ENCODE results near the gene DNAJB2. TPM values are rescaled to one million over a fixed set of nuclear protein-coding genes. Genes with fewer than 3 reads are reported as not detected.
A peak's percentile ranks its signal among the peaks of the same experiment; 100 is the strongest.

The DNAJB2 gene
- total and polyA plus RNA-seq, 2 of the 8 experiments (the other 6 are each of a cell fraction or from before 2014, with no cell fraction given): 21.0 to 26.3 TPM

- Histone ChIP-seq H3K23ac (ENCODE audit: insufficient read length) (no peak overlapping the region), H4K20me1 (replicated peaks in 1 of 2; ENCODE audit: control insufficient read depth in 1 of 2, insufficient read depth in 2 of 2, low read length in 2 of 2) (no peaks in the 10 kb centered on the region), H4K5ac (ENCODE audit: insufficient read length, low read depth, low read length) (no peak overlapping the region), H3K36me3 (ENCODE audit: control insufficient read depth in 2 of 4, insufficient read depth in 4 of 4, low read length in 3 of 4) (no peaks in the 10 kb centered on the region), H3K23me2 (ENCODE audit: low read depth, low read length) (peaks cover 4% of the 10 kb centered on the region; the same call in 1 of the 2 replicates), H3K4me3 (ENCODE audit: extremely low read depth in 1 of 4, insufficient read depth in 2 of 4, low read depth in 3 of 4, low read length in 4 of 4) (no peak overlapping the region; a peak in 2 of 8 replicates), H3K79me1 (ENCODE audit: low read depth, low read length) (no peaks in the 10 kb centered on the region; the same call in 1 of the 2 replicates), H2BK12ac (ENCODE audit: low read depth, low read length) (no peak overlapping the region), H3K9me3 (ENCODE audit: insufficient read depth in 2 of 2, low read depth in 1 of 2, low read length in 1 of 2) (0 out of 4 replicates have a peak, but pooled peaks cover 0 to 5% of the 10 kb centered on the region in 2 experiments), H3K4ac (replicated peaks; ENCODE audit: insufficient read length, low read depth, low read length) (peak overlapping the region; percentile 14), H2BK20ac (ENCODE audit: low read length) (no peak overlapping the region), H3K4me2 (ENCODE audit: insufficient read depth in 1 of 2, low read depth in 2 of 2, low read length in 2 of 2) (no peak overlapping the region), H4K91ac (replicated peaks; ENCODE audit: insufficient read length, low read length) (no peak overlapping the region), H3K18ac (ENCODE audit: extremely low read depth, low read length) (no peak overlapping the region), H2AFZ (ENCODE audit: low read length) (no peak overlapping the region), H3K14ac (ENCODE audit: insufficient read length) (no peak overlapping the region), H2BK5ac (ENCODE audit: low read depth, low read length) (no peak overlapping the region; the same call in 1 of the 2 replicates), H2AK5ac (ENCODE audit: low read depth, low read length) (peak overlapping the region; percentile 57; the same call in 1 of the 2 replicates), H3K4me1 (replicated peaks in 1 of 4; ENCODE audit: control insufficient read depth in 3 of 4, insufficient read depth in 4 of 4, low read length in 3 of 4) (peaks cover 0 to 8% (median 3%) of the 10 kb centered on the region in 4 experiments; a peak in 4 of 7 replicates), H3K79me2 (ENCODE audit: control insufficient read depth in 1 of 2, insufficient read depth in 2 of 2, low read length in 2 of 2) (no peaks in the 10 kb centered on the region), H3K27ac (ENCODE audit: low read depth, low read length) (no peak overlapping the region), H3K9ac (replicated peaks in 1 of 4; ENCODE audit: extremely low read depth in 1 of 4, low read depth in 3 of 4, low read length in 3 of 4) (no peak overlapping the region), H2BK15ac (ENCODE audit: low read length) (no peak overlapping the region), H3K56ac (replicated peaks; ENCODE audit: insufficient read length, low read depth, low read length) (no peak overlapping the region), H3K27me3 (replicated peaks in 1 of 4; ENCODE audit: control insufficient read depth in 3 of 4, extremely low read depth in 1 of 4, insufficient read depth in 3 of 4, low read length in 3 of 4) (peaks cover 0 to 36% (median 19%) of the 10 kb centered on the region in 4 experiments; a peak in 6 of 7 replicates), H2BK120ac (replicated peaks; ENCODE audit: low read depth, low read length) (no peak overlapping the region), H4K8ac (ENCODE audit: extremely low read depth, insufficient read depth, low read length) (no peak overlapping the region)
- ChIA-PET CTCF (ENCODE audit: partially characterized antibody) (interaction anchor here (0.6 to 11.7 kb wide), 25 partner anchors 8 to 295 kb away, joined by 3 to 220 read pairs (median 7); partner anchors contain the start of genes DNAJB2, GLB1L, PTPRN and SLC23A3), POLR2A (ENCODE audit: partially characterized antibody) (interaction anchor here (1.8 to 4.3 kb wide), 3 partner anchors 10 to 119 kb away, joined by 9 to 33 read pairs (median 13); partner anchors contain the start of genes CNPPD1 and DNAJB2)
- TF ChIP-seq GABPA (IDR thresholded peaks at IDR 0.05; ENCODE audit: borderline replicate concordance, insufficient read depth, low read length): no peak
- TF ChIP-seq CHD2 (IDR thresholded peaks at IDR 0.05; ENCODE audit: low read length): no peak
- no peak for TF ChIP-seq TAF1 (IDR thresholded peaks at IDR 0.05; ENCODE audit: low read depth, low read length)
- DNase-seq (ENCODE audit: low read depth in 1 of 2, low spot score in 2 of 2) (no peak), FAIRE-seq (no peak)
- WGBS, 2 experiments (ENCODE audit: extremely low coverage in 1 of 2, insufficient coverage in 1 of 2, insufficient read length in 1 of 2, insufficient replicate concordance in 2 of 2, low coverage in 1 of 2, low lambda C conversion rate in 2 of 2, missing lambda C conversion rate in 1 of 2): 90% methylated on average over 14 of the region's 14 CpGs; no CpG with 5 or more reads in 1 of the 2 experiments
These were observed 17.0 kb downstream of the DNAJB2 start for GRCh38 chr2:219296142-219296541.

All from H1 (cell line).